Left forelimb (tissue), 1 donor: Measurements from ENCODE around the gene GLRX3.

ENCODE experiments used
- DNase-seq: peaks from one replicate; pipeline ENCODE4 v3.0.0-alpha.2; 2018; ENCODE audit warnings: low spot score

Gene GLRX3

DNA sequence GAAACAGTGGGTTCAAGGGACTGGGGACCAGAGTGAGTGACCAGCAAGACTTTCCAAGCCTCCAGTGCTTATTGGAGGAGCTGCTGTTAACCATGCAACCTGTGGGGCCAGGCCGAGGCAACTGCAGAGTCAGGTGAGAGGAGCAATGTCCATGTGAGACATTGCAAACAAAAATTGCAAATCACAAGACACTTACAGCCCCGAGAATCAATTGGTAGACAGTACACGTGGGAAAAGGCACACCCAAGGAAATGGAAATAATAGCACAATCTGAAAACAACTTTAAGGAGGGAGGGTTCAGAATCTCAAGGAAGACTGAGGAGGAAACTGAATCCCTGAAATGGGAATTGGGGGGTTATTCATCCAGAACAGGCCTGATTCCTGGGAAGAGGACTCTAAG is 72.6 kb downstream of the GLRX3 start:
- DNase-seq: no peak

DNA sequence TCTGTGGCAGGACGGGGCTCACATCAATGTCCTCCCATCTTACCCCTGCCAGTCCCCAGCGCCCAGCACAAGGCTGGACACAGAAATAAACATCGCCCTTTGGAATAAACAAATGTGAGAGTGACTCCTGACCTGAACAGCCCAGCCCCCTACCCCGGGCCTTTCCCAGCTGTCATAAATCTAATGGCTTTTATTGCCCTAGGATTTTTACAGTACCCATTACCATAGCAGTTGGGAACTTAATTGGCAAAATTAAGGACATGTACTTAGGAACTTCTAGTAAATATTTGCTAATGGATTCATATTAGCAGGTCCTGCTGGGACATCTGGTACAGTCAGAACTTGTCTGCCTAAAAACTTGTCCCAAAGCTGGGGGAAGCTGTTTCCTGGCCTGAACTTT is 76.6 kb downstream of the GLRX3 start:
- no peak for DNase-seq

DNA sequence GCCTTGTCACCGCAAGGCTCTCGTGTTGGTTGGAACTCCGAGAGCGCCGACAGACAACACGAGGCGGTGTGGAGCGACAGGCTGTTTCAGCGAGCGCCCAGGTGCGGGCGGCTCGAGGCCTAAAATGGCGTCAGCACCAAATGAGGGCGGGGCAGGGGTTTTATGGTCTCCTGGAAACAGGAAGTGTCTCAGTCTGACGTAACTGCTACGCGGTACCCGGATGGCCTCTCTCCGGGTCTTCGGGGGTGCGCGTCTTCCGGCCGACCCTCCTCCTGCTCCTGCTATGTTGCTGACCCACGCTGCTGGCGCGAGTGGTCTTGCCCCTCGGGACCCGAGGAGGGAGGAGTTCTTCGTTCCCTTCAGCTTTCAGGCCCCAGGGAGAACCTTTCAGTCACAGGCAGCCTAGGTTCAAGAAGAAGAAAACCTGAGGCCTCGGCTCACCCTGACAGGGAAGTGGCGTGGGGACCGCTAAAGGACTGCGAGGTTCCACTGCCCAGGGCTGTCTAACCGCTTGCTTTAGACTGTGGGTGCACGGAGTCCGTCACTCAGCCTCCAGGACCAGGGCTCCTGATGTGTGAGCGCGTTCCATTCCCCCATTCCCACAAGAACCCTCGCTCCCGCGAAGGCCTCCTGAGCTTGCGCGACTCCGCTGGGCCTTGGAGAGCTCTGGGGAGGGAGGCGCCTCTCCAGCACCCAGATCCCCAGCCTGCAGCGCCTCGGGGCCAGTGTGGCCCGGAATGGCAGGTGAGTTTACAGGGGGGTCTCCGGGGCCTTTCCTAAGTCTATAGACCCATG is 77.3 kb downstream of the GLRX3 start:
- no peak for DNase-seq

DNA sequence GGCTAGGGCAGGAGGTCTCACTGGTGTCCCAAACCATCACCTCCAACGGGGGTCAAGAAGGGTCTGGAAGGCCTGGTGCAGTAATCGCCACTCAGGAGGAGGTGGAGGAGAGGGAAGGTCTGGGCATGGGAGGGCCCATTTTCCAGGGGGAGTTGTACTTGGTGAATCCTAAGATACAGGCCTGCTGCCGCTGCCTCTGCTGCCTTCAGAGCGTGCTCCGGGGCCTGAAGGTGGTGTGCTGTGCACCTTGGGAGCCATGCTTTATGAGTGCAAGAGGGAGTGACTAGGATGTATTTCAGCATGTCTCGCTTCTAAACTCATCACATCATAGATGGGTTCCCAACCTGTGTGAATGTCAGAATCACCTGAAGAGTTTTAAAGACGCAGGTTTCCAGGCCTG is 78.2 kb downstream of the GLRX3 start:
- DNase-seq: no peak

DNA sequence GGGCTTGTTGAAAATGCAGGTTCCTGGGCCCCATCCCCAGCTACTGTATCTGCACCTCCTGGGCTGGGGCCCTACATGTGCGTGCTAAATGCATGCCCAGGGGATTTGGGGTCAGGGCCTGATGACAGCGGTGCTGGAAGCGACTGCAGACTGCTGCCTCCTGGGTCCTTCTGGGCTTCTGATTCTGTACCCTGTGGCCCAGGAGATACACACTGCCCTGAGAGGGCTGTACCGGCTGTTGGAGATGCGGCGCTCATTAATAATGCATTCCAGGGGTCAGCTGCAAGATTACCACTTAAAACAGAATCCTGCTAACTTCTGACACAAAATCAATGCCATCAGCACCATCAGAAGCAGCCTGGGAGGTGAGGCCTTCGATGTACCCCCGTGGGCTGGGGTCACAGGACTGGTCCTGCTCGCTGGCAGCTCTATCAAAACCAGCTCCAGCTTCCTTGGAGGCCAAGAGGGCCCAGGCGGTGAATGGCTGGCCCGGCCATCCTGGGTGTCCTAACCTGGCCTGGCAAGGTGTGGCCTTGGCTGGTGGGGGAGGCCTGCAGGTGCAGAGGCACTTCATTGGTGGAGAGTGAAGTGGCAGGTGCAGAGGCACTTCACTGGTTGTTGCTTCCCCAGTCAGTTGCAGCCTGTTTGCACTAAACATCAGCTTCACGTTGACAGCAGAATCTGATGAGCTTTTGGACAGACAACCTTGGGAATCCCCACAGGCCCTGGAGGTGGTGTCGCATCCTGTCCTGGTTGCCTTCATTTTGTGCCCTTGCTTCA is 79.2 kb downstream of the GLRX3 start:
- DNase-seq: no peak

DNA sequence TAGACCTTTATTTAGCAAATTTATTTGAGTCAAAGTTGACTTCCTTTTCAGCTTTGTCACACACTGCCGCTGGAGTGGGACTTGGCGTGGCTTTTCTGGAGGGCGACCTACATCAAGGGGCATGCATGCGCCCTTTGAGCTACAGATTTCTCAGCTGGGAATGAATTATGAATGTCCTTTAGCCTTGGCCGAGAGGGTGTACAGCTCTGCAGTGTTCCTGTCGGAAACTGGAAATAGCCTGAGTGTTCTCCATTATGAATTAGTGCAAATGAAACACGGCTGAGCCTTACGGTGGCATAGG is 79.7 kb downstream of the GLRX3 start:
- DNase-seq: no peak

- no peak for DNase-seq
Observed at GRCh38 chr10:130218181-130218641, 82.0 kb downstream of the GLRX3 start.

GRCh38 chr10:130218936-130219335 is 82.7 kb downstream of the GLRX3 start:
- DNase-seq: no peak

DNA sequence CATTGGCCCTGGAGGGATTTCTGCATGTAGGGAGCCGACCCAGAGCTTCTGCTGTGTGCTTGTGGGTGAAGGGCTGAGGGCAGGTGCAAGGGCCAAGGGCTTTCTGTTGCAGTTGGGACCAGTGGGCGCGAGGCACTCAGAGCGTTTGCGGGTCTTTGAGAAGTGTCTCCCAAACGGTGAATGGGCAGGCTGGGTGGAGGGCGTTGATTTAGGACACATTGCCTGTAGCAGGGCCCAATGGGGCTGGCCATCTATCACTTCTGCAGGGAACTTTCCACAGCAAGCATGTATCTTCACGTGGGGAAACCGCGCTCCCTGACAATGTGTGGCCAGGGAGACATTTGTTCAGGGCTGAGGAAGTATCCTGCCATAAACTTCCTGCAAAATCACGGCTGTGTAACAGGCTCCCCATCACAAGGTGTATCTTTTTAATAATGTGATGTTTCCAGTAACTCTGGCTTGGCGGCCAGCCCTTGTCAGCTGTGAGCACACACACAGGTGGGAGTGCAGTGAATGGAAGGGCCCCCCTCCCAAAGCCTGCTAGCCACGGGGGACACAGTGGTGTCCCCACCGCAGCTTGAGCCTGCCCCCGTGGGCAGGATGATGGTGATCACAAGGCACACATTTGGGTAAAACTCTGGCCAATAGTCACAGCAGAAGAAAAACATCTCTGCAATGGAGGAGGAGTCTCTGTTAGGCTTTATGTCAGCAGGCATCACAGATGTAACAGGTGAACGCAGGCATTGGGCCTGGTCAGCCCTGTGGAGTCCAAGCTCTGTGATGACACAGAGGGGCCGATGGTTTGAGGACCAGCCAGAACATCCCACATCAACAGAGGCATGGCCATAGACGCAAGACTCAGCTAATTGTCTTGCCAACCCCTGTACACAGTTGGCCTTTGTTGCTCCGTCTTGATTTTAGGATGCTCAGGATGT is 84.3 kb downstream of the GLRX3 start:
- no peak for DNase-seq

- DNase-seq: no peak
Observed at GRCh38 chr10:130221456-130222375, 85.5 kb downstream of the GLRX3 start.

- DNase-seq: peak; percentile 15
Observed at GRCh38 chr10:130222381-130222780, 86.2 kb downstream of the GLRX3 start.

DNA sequence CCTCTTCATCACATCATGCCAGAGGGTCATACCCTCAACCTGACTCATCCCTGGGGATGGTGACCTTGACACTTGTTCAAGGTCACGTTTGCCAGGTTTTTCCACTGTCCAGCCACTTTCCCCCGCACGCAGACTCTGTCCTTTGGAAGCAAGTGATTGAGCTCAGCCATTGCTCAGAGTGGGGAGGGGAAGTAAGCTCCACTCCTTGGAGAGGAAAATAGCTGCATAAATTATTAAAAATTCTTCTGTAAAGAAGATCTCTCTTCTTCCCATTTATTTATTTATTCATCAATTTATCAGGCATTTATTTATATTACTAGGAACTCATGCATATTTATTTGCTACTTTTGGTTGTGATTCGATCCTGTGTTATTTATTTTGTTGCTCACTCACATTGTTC is 88.0 kb downstream of the GLRX3 start:
- peak; percentile 30 for DNase-seq

DNA sequence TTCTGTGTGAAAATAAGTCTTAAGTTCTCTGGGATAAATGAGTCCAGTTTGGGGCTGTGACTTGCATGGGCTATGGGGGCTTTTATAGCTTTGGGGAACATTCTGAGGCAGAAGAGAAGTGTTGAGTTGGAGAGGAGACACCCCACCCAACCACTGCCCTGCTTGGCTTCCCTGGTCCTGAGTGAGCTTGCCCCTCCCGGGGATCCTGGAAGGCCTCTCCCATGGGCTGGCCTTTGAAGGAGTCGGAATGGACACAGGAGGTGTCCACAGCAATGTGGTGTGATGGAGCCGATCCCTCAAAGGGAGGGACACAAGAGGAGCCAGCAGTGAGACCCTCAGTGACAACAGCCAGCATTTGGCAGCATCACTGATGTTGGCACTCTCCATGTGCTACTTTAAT is 89.8 kb downstream of the GLRX3 start:
- DNase-seq: peak; percentile 30

- no peak for DNase-seq
Observed at GRCh38 chr10:130227883-130228282, 91.7 kb downstream of the GLRX3 start.
